Natural killer cell treated with Interleukin-12 subunit alpha and Interleukin-12 subunit beta and Interleukin-15 and Interleukin-18, amount 100 ng/mL, for 72 hours (primary cell): ENCODE results near the gene KLHL40. TPM values are rescaled to one million over a fixed set of nuclear protein-coding genes. Genes with fewer than 3 reads are reported as not detected.

ENCODE experiments used
- ATAC-seq, 2 donors: fragments of 150-1000 bp; cut with Tn5 transposase in 1 of 2; sonication (Bioruptor Pico), chemical (Tn5 transposase) in 1 of 2; 2 replicates each; pipeline ENCODE4 v1.10.0; 2021
- DNase-seq: peaks from one replicate; pipeline ENCODE4 v3.0.0; 2022; ENCODE audit warnings: low spot score
- H3K27ac Mint-ChIP-seq, 2 donors: 1 replicate in 1 of 2; 2 replicates in 1 of 2; pipeline ENCODE4 v1.8.0; 2022; ENCODE audit warnings: mixed read lengths in 2 of 2, mild to moderate bottlenecking in 1 of 2, moderate library complexity in 1 of 2
- H3K27me3 Mint-ChIP-seq, 2 donors: 1 replicate in 1 of 2; 2 replicates in 1 of 2; pipeline ENCODE4 v1.8.0; 2022; ENCODE audit warnings: mixed read lengths in 2 of 2
- H3K36me3 Mint-ChIP-seq: one replicate; pipeline ENCODE4 v1.8.0; 2022; ENCODE audit warnings: mixed read lengths
- H3K4me1 Mint-ChIP-seq, 2 donors: 1 replicate in 1 of 2; 2 replicates in 1 of 2; pipeline ENCODE4 v1.8.0; 2022; ENCODE audit warnings: low read depth in 2 of 2, mixed read lengths in 2 of 2, mild to moderate bottlenecking in 1 of 2
- H3K4me3 Mint-ChIP-seq: one replicate; pipeline ENCODE4 v1.8.0; 2022; ENCODE audit warnings: mixed read lengths
- H3K9me3 Mint-ChIP-seq: 2 replicates; pipeline ENCODE4 v1.8.0; 2022; ENCODE audit warnings: mixed read lengths
- total RNA-seq, 2 donors: library from RNA; stranded (reverse); gene quantifications; one replicate each; pipeline ENCODE4 v1.2.3, GENCODE V29; 2022

KLHL40 gene
- total RNA-seq, 2 donors from 2014 or later = not detected

DNA sequence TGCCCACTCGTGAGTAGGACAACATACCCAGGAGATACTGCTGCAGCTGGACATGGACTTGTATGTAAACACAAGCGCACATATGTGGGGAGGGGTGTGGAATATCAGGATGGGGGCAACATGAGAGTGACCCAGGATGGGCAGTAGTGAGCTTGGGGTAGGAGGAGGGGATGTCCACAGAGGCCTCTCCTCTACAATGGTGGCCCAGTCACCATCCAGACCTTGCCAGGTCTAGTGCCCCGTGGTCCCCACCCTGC lies 32.1 kb upstream of the KLHL40 start:
- H3K4me3 Mint-ChIP-seq = peak overlapping the region; percentile 67
- no peak for DNase-seq
- H3K27ac Mint-ChIP-seq = peak overlapping the region; percentile 28 to 69
- no peak for ATAC-seq
- H3K4me1 Mint-ChIP-seq = peaks cover 7 to 12% of the 10 kb centered on the region in 2 donors
- H3K27me3 Mint-ChIP-seq = no peaks in the 10 kb centered on the region
- no peaks in the 10 kb centered on the region for H3K36me3 Mint-ChIP-seq
- no peaks in the 10 kb centered on the region for H3K9me3 Mint-ChIP-seq

DNA sequence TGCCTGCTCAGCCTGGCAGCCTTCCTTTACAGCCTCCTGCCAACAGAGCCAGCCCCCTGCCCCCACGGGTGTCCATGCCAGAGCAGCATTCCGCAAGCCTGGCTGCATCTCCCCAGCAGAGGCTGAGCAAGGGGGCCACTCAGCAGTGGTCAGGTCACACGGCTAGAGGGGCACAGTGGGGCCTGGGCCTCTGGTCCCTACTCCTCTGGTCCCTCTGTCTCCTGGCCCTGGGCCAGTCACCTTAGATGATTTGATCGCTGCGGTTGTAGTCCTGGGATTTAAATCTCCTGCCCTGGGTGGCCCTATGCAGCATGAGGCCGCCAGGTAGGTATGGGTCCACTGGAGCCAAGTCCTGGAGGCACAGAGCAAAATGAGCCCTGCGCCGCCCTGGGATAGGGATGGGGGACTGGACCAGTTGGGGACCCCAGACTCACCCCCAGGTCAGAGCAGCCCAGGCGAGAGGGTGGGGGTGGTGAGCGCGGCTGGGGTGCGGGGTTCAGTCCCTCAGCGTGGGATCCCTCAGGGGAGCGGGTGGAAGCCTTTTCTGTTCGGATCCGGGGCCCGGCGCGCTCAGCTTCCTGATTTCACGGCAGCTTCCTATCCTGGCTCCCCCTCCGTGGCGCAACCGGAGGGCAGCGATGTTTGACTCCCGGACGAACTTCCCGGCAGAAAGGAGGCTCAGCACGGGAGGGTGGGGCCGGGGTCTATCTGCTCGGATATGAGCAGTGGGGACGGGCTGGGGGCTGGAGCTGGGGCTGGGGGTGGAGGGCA lies 31.6 kb upstream of the KLHL40 start, which contains the start of gene ZBTB47:
Gene ZBTB47 (plus strand): TSS at position 138 of the 771 bp plus-strand sequence. CDS start 4,659 bp downstream, outside the sequence.
- Mint-ChIP-seq H3K27ac (peak within 1 kb of the TSS; percentile 28 to 69), H3K4me3 (peak within 1 kb of the TSS; percentile 67), H3K4me1 (peaks cover 7 to 12% of the 10 kb centered on the region in 2 donors), H3K27me3 (no peaks in the 10 kb centered on the region), H3K9me3 (no peaks in the 10 kb centered on the region), H3K36me3 (no peaks in the 10 kb centered on the region)
- ATAC-seq (no peak), DNase-seq (no peak)

DNA sequence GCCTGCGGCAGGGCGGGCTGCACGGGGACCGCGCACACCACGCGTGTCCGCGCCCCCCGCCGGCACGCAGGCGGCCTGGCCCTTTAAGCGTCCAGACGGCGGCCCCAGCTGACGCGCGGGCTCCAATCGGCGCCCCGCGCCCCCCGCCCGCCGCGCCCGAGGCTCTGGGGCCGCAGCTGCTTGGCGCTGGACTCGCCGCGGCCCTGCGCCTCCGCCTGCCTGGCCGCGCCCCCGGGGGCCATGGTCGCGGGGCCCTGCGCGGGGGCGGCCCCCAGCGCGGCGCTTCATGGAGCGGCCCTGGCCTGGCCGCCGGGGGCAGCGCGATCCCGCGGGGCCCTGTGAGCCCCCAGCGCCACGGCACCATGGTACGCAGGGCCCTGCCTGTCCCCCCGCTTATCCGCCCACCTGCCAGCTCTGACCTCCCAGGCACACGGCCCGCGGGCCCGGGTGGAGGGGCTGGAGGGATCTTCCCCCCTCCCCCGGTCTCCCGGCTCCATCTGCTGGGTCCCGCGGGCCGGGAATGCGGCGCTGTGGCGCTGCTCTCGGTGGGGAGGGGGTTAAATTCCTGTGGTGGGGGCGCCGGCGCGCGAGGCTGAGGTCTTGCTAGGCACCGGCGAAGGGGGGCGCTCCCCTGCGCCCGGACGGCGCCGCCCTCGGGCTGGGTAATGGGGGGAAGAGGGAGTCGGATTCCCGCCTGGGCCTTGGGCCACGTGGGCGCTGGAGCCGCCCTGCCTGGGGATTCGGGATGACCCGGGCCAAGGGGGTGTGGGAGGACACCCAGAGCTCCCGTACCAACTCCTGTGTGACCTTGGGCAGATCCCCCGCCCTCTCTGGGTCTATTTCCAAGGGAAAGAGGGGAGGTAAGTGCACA lies 30.8 kb upstream of the KLHL40 start:
- no peak for DNase-seq
- Mint-ChIP-seq H3K36me3 (no peaks in the 10 kb centered on the region), H3K4me1 (peaks cover 7 to 12% of the 10 kb centered on the region in 2 donors), H3K9me3 (no peaks in the 10 kb centered on the region), H3K27ac (no peak overlapping the region), H3K4me3 (peak overlapping the region; percentile 15), H3K27me3 (no peaks in the 10 kb centered on the region)
- peak; percentile 45 to 59 for ATAC-seq

- H3K4me3 Mint-ChIP-seq = peak overlapping the region; percentile 15
- no peak overlapping the region for H3K27ac Mint-ChIP-seq
- no peaks in the 10 kb centered on the region for H3K9me3 Mint-ChIP-seq
- peaks cover 7 to 12% of the 10 kb centered on the region in 2 donors for H3K4me1 Mint-ChIP-seq
- ATAC-seq (no peak), DNase-seq (no peak)
- no peaks in the 10 kb centered on the region for H3K36me3 Mint-ChIP-seq
- no peaks in the 10 kb centered on the region for H3K27me3 Mint-ChIP-seq
These were observed 29.9 kb upstream of the KLHL40 start for GRCh38 chr3:42655331-42655888.

- no peak overlapping the region for H3K4me3 Mint-ChIP-seq
- no peaks in the 10 kb centered on the region for H3K9me3 Mint-ChIP-seq
- H3K36me3 Mint-ChIP-seq = no peaks in the 10 kb centered on the region
- no peak overlapping the region for H3K27ac Mint-ChIP-seq
- peaks cover 7 to 12% of the 10 kb centered on the region in 2 donors for H3K4me1 Mint-ChIP-seq
- no peak for DNase-seq
- no peaks in the 10 kb centered on the region for H3K27me3 Mint-ChIP-seq
- no peak for ATAC-seq
These were observed 29.2 kb upstream of the KLHL40 start for GRCh38 chr3:42655980-42656679.

DNA sequence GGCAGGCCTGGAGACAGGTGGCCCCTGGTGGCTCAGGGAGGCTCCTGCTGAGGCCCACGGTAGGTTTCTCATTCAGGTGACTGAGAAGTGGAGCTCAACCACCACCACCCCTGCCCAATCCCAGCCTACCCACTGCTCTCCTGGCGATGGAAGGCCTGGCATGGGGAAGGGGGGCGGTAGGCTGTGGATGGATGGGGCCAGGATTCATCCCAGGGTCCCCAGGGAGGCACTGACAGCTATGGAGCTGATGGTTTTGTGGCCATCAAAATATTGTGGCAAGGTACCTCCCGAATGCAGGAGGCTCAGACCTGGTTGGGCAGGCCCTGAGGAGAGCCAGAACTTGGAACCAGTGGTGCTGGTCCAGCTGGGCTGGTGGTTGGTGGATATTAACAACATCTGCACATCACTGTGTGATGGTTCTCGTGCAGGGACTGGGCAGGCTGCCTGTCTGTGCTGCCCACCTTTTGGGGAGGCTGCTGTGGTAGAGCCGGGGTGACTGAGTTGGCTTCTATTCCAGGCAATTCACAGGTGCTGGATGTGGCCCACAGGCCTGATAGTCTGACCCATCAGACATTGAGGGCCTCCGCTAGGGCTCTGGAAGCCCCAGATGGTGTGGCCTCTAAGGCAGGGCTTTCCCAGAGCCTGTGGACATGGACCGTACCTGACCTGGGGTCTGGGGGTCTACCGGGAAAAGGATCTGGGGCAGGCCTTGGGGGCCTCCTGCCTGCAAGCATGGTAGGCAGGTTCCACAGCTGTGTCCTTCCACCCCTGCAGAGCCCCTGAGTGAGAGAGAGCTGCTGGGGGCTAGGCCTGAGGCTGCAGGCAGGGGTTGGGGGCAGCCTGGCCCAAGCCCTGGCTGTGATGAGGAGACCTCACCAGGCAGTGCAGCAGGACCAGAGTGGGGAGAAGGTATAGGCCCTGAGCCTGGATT lies 28.4 kb upstream of the KLHL40 start:
- H3K4me1 Mint-ChIP-seq = peaks cover 5 to 12% of the 10 kb centered on the region in 2 donors
- no peaks in the 10 kb centered on the region for H3K9me3 Mint-ChIP-seq
- H3K27ac Mint-ChIP-seq = no peak overlapping the region
- no peaks in the 10 kb centered on the region for H3K36me3 Mint-ChIP-seq
- ATAC-seq (no peak), DNase-seq (no peak)
- H3K4me3 Mint-ChIP-seq = no peak overlapping the region
- H3K27me3 Mint-ChIP-seq = no peaks in the 10 kb centered on the region

DNA sequence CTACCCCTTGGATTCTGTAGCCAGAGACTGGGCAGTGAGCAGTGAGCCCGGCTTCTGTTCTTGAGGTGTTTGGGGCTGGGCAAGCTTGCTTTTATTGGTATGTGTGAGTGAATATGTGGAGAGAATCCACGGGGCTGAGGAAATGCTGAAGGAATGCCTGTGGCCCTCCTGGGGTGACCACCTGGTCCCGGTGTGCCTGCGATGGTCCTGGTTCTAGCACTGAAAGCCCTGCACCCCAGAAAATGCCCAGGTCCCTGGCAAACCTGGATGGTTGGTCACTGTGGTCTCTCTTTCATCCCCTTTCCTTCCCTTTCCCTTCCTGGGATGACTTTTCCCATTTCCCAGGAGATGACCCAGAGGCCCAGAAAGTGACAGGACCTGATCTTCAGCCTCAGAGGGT lies 27.7 kb upstream of the KLHL40 start:
- ATAC-seq (no peak), DNase-seq (no peak)
- H3K36me3 Mint-ChIP-seq = no peaks in the 10 kb centered on the region
- no peaks in the 10 kb centered on the region for H3K27me3 Mint-ChIP-seq
- H3K27ac Mint-ChIP-seq = no peak overlapping the region
- no peaks in the 10 kb centered on the region for H3K9me3 Mint-ChIP-seq
- H3K4me3 Mint-ChIP-seq = no peak overlapping the region
- peaks cover 0 to 5% of the 10 kb centered on the region in 2 donors for H3K4me1 Mint-ChIP-seq

DNA sequence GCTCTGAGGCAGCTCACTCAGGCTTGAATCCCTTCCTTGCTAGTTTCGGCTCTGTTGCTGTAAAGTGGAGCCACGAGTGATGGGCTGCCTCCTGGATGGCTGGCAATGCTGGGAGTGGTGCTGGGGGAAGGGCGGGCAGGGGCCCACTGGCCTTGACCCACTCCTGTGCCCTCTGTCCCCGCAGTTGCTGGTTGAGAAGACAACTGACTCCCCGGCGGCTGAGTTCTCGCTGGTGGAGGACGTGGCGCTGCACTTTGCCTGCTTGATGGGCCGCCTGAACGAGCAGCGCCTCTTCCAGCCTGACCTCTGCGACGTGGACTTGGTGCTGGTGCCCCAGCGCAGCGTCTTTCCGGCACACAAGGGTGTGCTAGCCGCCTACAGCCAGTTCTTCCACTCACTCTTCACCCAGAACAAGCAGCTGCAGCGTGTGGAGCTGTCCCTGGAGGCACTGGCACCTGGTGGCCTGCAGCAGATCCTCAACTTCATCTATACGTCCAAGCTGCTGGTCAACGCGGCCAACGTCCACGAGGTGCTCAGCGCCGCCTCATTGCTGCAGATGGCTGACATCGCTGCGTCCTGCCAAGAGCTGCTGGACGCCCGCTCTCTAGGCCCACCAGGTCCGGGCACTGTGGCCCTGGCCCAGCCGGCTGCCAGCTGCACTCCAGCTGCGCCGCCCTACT lies 27.1 kb upstream of the KLHL40 start:
- ATAC-seq (no peak), DNase-seq (no peak)
- Mint-ChIP-seq H3K27me3 (no peaks in the 10 kb centered on the region), H3K4me1 (peaks cover 0 to 1% of the 10 kb centered on the region in 2 donors), H3K4me3 (no peak overlapping the region), H3K36me3 (no peaks in the 10 kb centered on the region), H3K27ac (no peak overlapping the region), H3K9me3 (no peaks in the 10 kb centered on the region)

GRCh38 chr3:42658771-42659390 lies 26.5 kb upstream of the KLHL40 start:
- Mint-ChIP-seq H3K4me3 (no peak overlapping the region), H3K9me3 (no peaks in the 10 kb centered on the region), H3K27me3 (no peaks in the 10 kb centered on the region), H3K4me1 (no peaks in the 10 kb centered on the region), H3K36me3 (no peaks in the 10 kb centered on the region), H3K27ac (no peak overlapping the region)
- no peak for DNase-seq
- no peak for ATAC-seq

DNA sequence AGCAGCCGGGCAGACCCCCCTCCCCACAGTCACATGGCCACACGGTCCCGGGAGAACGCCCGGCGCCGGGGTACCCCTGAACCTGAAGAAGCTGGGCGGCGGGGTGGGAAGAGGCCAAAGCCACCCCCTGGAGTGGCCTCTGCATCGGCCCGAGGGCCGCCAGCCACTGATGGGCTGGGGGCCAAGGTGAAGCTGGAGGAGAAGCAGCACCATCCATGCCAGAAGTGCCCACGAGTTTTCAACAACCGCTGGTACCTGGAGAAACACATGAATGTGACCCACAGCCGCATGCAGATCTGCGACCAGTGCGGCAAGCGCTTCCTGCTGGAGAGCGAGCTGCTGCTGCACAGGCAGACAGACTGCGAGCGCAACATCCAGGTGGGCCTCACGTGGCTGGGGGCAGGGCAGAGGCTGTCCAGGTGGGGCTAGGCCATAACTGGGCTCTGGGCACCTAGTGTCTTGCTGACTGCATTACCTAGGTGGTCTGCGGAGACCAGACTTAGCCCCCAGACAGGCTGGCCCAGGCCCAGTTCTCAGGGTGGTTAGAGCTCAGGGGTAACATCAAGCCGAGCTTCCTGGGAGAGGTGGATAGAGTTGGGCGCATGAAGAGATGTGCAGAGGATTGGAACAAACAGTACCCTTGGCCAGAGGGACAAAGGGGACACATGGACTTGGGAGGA lies 25.7 kb upstream of the KLHL40 start:
- Mint-ChIP-seq H3K27ac (no peak overlapping the region), H3K27me3 (no peaks in the 10 kb centered on the region), H3K9me3 (no peaks in the 10 kb centered on the region), H3K4me1 (no peaks in the 10 kb centered on the region), H3K36me3 (no peaks in the 10 kb centered on the region), H3K4me3 (no peak overlapping the region)
- no peak for DNase-seq
- no peak for ATAC-seq

DNA sequence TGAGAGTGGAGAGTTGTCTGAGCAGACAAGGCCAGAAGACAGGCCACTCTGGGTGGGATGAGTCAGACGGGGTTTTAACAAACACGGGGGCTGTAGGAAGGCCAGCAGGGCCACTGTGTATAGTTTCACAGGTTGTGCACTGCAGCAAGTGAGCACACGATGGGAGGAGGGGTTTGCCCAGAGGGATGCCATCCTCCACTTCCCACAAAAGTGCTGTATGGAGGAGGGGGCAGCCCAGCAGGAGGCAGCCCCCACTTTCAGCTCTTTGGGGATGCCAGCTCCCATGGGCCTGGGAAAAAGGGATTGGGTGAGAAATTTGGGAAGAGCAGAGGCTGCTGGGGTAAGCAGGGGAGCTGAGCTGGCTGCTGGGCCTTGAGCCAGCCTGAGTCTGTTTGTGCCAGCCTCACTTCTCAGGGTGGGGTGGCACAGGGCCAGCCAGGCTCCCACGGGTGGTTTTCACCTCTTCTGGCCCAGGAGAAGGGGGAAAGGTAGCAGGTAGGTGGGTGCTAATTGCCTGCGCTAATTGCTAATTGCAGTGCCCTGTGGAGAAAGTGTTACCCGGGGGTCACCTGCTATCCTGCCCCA lies 25.1 kb upstream of the KLHL40 start:
- Mint-ChIP-seq H3K4me3 (no peak overlapping the region), H3K27me3 (no peaks in the 10 kb centered on the region), H3K4me1 (no peaks in the 10 kb centered on the region), H3K9me3 (no peaks in the 10 kb centered on the region), H3K36me3 (no peaks in the 10 kb centered on the region), H3K27ac (no peak overlapping the region)
- no peak for ATAC-seq
- no peak for DNase-seq
